ENCODE results near the gene MAGED1.
"Not testable (repeated sequence)": the region's sequence is repeated elsewhere in the genome, so short reads cannot be mapped to it uniquely, and the experiment has no call there.

The MAGED1 gene

DNA sequence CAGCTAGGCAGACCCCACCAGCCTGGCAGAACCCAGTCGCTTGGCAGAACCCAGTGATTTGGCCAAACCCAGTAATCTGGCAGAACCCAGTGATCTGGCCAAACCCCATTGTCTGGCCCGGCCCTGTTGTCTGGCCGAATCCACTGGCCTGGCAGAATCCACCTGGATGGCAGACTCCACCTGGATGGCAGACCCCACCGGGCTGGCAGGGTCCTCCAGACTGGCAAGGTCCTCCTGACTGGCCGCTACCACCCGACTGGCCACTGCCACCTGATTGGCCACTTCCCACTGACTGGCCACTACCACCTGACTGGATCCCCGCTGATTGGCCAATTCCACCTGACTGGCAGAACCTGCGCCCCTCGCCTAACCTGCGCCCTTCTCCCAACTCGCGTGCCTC, 3.2 kb downstream of the MAGED1 start:
- no peak for DNase-seq (ENCODE audit: low spot score)

DNA sequence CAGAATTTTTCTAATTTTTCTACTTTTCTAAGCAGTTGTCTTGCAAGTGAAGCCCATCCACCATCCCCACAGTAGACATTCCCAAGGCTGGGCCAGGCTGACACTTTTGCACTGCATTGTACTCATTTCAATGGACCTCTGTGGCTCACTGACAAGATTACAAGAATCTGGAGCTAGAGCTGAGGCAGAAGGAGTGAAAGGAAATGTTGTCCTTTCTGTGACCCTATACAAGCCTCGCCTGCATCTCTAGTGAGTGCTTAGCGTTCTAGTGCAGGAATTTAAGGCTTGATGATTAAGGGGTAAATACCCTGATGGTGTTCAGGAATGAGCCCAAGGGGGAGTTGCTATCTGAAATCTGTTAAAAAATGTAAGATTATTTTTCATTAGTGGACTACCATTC, 6.3 kb downstream of the MAGED1 start:
- no peak for DNase-seq (ENCODE audit: low spot score)

DNA sequence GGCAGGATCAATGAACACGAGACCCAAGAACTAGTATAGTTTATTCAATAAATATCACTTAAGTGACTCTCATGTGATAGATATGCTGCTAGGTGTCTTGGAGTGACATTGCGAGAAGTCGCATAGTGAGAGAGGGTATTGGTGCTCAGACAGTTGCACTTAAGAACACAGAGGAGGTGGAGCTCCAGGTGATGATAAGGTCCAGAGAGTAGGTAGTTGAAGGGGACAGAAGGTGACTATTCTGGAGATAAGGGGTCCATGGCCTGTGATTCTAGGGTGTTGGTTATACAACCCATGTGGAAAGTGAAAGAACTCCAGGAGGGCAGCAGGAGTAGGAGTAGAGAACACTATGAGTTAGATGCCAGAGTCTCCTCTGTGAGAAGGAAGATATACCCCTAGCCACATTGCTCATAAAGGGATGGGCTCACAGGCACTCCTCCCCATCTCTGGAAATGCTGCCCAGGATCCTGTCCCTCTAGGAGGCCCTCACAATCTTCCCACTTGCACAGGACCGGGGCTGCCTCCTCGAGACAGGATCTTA, 9.2 kb downstream of the MAGED1 start:
- DNase-seq (ENCODE audit: low spot score), result no peak

DNA sequence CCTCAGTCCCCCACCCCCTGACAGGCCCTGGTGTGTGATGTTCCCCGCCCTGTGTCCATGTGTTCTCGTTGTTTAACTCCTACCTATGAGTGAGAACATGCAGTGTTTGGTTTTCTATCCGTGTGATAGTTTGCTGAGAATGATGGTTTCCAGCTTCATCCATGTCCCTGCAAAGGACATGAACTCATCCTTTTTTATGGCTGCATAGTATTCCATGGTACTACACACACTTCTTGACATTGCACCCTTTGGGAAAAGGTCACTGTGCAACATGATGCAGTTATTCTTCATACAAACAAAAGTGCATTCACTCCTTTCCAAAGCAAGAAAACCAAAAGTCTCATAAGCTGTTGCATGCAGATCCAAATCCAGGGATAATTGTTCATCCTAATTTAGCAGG, 11.7 kb downstream of the MAGED1 start:
- DNase-seq (ENCODE audit: low spot score), result not testable (repeated sequence)

DNA sequence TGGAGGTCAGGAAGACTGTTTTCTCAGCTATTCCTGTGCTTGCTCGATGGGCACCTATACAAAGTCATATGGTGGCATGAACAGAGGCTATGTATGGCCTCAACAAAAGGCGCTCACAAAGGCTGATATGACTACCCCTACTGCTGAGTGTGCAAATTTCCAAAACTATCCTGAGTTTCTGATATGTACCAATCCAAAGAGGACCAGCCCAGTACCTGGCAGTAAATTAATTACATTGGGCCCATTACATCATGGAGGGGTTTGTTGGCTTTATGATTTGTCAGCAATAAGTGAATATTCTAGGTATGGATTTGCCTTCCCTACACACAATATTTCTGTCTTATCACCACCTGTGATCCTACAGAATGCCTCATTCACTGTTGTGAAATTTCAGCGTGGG, 12.3 kb downstream of the MAGED1 start:
- DNase-seq (ENCODE audit: low spot score), result no peak

DNA sequence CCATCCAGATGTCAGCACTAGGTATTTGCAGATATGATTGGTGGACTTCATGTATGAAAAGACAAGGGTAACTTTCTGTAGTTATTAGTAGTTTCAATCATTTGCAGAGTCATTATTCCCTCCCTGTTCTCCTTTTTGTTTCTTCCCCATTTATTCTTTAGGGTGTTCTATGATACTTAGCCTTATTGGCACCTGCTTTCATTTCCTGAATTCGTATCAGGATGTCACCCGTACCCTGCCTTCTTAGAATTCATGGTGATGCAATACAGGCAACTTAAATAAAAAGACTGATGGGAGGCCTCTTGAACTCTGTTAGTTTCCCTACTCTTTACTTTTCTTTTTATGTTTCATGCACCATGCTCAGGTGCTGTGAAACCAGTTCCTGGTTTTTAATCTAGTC, 24.2 kb downstream of the MAGED1 start:
- DNase-seq (ENCODE audit: low spot score), result no peak

DNA sequence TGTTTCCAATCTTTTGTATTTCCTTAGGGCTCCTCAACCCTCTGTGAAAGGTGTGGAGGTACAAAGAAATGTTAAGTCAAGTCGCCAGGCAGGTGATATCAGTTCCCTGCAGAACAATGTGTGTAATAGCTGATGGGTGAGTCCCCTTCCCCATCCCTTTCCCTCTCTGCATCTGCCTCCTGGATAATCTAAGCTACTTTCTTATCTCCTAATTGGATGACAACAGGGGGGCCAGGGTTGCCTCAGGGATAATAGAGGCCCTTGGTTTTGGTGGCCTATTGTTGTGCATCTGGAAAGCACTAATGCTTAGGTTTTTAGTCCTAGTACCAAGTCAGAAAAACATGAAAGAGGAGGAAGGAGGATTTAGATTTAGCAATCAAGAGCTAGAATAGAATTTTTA, 29.1 kb downstream of the MAGED1 start:
- no peak for DNase-seq (ENCODE audit: low spot score)

DNA sequence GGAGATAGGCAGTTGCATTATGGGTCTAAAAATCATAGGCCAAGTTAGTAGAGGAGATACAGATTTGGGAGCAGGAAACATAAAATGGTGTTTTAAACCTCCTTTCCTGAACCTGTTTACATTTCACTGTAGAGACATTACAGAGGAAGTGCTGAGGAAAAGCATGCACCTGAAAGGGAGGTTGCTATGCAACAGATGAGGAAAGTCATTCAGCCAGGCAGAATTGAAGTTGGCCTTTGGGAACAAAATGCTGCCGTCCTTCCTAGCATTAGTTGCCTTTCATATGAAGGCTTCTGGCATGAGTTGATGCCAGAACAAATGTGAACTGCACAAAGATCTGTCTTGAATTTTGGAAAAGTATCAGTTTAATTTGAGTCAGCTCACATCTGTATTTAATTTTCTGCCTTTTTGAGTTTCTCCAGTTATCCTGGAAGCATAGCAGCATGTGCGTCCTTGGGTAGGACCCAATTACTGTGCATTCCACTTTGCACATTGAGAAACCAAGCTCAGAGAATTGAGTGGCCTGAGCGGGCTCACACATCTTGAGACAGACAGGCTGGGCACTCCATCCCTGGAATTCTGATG, 38.2 kb downstream of the MAGED1 start:
- DNase-seq (ENCODE audit: low spot score), result no peak

Measured in left forelimb (tissue), 1 donor.